SK-N-SH (cell line): ENCODE measurements around the gene KAT14.

Source experiments
- CHD2 ChIP-seq: fragments of 150-350 bp; IDR thresholded peaks from 2 replicates; pipeline ENCODE4 v1.6.1; 2018; ENCODE audit warnings: low read length; ENCODE audit not compliant: partially characterized antibody
- FOXM1 ChIP-seq: IDR thresholded peaks from 2 replicates; pipeline ENCODE4 v1.4.0; 2012; ENCODE audit warnings: low read depth, mild to moderate bottlenecking
- GABPA ChIP-seq: IDR thresholded peaks from 2 replicates; pipeline ENCODE4 v1.4.0; 2012; ENCODE audit warnings: low read depth, mild to moderate bottlenecking
- POLR2AphosphoS5 ChIP-seq: IDR thresholded peaks from 2 replicates; pipeline ENCODE4 v1.6.1; 2012; ENCODE audit warnings: low read depth, low read length
- RAD21 ChIP-seq: IDR thresholded peaks from 2 replicates; pipeline ENCODE4 v1.6.1; 2012; ENCODE audit warnings: mild to moderate bottlenecking, low read length
- REST ChIP-seq: IDR thresholded peaks from 2 replicates; pipeline ENCODE4 v1.6.1; 2012; ENCODE audit warnings: mild to moderate bottlenecking, low read depth, low read length, moderate library complexity
- TAF1 ChIP-seq: IDR thresholded peaks from 2 replicates; pipeline ENCODE4 v1.6.1; 2012; ENCODE audit warnings: low read depth, mild to moderate bottlenecking, low read length, moderate library complexity, borderline replicate concordance
- TF ChIP-seq, protein P1 (sequence below): fragments of 200-600 bp; sonication (generic); IDR thresholded peaks from 2 replicates; pipeline ENCODE4 v1.6.1; 2017; ENCODE audit warnings: antibody characterized with exemption, mild to moderate bottlenecking, moderate library complexity
- TF ChIP-seq, protein P2 (sequence below): IDR thresholded peaks from 2 replicates; pipeline ENCODE4; 2012

DNA sequence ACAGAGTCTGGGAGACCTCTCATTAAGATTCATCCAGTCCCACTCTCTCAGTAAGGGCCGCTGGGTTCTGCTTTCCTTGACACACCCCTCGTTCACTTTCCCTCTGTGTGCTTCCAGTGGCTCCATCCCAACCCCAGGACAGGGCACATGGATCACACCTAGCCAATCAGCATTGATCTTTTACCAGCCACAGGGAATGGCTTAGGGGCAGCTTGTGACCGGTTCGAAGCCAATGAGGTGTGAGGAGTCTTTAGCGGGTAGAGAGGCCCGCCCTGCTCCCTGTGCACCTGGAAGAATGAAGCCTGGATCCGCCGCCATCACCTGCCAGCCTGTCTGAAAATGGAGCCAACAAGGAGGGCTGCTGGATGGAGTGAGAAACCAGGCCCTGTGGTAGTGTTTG, 44.8 kb upstream of the KAT14 start:
- TF ChIP-seq, protein P1, sequence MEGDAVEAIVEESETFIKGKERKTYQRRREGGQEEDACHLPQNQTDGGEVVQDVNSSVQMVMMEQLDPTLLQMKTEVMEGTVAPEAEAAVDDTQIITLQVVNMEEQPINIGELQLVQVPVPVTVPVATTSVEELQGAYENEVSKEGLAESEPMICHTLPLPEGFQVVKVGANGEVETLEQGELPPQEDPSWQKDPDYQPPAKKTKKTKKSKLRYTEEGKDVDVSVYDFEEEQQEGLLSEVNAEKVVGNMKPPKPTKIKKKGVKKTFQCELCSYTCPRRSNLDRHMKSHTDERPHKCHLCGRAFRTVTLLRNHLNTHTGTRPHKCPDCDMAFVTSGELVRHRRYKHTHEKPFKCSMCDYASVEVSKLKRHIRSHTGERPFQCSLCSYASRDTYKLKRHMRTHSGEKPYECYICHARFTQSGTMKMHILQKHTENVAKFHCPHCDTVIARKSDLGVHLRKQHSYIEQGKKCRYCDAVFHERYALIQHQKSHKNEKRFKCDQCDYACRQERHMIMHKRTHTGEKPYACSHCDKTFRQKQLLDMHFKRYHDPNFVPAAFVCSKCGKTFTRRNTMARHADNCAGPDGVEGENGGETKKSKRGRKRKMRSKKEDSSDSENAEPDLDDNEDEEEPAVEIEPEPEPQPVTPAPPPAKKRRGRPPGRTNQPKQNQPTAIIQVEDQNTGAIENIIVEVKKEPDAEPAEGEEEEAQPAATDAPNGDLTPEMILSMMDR, result no peak
- TF ChIP-seq RAD21 (no peak), POLR2AphosphoS5 (no peak), FOXM1 (no peak), REST (no peak), GABPA (no peak), TAF1 (no peak), CHD2 (no peak)
- TF ChIP-seq, protein P2, sequence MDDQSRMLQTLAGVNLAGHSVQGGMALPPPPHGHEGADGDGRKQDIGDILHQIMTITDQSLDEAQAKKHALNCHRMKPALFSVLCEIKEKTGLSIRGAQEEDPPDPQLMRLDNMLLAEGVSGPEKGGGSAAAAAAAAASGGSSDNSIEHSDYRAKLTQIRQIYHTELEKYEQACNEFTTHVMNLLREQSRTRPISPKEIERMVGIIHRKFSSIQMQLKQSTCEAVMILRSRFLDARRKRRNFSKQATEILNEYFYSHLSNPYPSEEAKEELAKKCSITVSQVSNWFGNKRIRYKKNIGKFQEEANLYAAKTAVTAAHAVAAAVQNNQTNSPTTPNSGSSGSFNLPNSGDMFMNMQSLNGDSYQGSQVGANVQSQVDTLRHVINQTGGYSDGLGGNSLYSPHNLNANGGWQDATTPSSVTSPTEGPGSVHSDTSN, result no peak
